Activated CD4-positive, alpha-beta T cell treated with anti-CD3 and anti-CD28 coated beads for 24 hours (primary cell): ENCODE measurements around the gene EMC8.
"Not testable (repeated sequence)": the region's sequence is repeated elsewhere in the genome, so short reads cannot be mapped to it uniquely, and the experiment has no call there.

ENCODE experiments used
- DNase-seq, 2 donors: peaks; one replicate each; pipeline ENCODE4 v3.0.0-alpha.2; 2020; ENCODE audit warnings: low read depth in 2 of 2

The EMC8 gene

DNA sequence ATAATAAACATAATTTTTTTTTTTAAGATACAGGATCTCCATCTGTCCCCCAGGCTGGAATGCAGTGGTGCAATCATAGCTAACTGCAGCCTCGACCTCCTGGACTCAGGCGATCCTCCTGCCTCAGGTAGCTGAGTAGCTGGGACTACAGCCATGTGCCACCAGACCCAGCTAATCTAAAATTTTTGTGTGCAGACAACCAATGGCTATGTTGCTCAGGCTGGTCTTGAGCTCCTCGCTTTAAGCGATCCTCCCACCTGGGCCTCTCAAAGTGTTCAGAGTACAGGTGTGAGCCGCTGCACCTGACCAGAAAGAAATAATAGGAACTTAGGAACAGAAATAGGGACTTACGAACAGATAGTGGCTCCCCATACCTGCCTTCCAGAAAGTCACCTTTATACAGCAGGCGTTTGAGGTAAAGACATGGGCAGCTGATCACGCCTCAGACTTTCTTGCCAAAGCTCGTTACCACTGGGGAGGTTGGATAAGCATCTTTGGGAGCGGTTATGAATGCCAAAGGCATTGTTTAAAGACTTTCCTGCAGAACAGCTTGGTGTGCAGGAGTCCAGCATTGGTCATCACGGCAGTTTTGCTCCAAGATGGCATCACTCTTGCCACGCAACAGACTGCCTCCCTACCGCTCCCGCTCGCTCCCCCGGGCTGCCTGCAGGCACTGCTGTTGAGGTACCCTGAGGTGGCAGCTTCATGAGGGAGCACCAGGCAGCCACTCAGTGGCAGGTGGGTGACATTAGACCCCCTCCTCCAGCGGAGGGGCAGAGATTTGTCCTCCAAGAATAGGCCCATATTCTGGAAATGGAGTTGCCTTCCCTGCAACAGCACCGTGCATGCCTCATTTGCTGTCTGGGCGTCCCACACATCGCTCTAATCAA lies 13.7 kb upstream of the EMC8 start:
- DNase-seq = no peak

- DNase-seq = no peak
These were observed 12.9 kb upstream of the EMC8 start for GRCh38 chr16:85812031-85812807.

DNA sequence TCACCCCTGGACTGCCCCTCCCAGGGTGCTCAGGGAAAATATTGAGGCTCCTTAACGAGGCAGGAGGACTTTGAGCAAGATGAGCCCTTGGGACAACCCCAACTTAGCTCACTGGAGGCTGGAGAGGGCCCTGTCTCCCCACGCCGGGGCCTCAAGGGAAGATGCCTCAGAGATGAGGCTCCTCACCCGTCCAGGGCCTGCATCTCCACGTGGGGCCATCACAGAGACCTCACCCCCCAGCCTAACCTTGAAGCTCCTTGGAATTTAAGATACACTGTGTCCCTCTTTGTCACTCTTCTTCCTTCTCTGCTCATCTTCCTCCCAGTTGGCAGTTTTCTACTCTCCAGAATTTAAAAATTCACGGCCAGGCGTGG lies 11.4 kb upstream of the EMC8 start:
- no peak for DNase-seq

DNA sequence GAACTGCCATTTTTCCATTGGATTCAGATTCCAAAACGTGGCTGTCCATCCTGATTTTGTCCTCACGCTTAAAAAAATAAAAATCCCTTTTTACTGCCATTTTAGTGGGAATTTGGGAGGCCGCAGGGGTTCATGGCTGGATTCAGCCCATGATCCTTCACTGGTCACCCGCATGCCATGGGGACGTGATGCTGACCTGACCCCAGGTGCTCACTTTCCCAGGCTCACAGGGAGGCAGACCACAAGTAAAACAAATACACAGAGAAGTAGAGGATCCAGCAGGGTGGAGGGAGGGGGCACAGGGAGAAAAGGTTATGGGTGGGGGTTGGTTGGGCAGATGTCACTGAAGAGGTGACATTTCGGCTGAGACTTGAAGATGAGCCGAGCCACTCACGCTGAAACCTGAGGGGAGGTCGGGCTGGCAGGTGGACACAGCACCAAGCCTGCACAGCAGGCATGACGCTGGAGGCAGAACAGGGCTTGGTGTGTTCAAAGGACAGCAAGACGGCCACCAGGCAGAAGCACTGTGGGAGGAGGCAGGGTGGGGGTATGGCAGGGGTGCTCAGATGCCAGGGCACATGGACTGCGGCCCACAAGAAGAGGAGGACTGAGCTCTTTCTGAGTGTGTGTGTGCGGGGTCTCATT lies 10.9 kb upstream of the EMC8 start:
- DNase-seq = no peak

GRCh38 chr16:85809645-85810044 lies 10.3 kb upstream of the EMC8 start:
- no peak for DNase-seq

DNA sequence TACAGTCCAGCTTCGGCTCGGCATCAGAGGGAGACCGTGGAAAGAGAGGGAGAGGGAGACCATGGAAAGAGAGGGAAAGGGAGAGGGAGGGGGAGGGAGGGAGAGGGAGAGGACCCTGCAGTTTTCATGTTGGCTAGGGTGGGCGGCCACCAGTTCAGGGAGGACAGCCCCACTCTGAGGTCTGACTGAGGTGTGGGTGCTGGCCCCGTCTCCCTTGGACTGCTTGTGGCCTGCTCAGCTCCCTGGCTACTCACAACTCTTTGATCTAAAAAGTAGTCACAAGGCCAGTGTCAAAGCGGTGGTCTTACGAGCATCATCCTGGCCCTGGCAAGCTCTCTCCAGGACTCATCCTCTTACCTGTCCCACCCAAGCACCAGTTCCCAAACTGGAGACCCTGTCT lies 9.6 kb upstream of the EMC8 start:
- no peak for DNase-seq

DNA sequence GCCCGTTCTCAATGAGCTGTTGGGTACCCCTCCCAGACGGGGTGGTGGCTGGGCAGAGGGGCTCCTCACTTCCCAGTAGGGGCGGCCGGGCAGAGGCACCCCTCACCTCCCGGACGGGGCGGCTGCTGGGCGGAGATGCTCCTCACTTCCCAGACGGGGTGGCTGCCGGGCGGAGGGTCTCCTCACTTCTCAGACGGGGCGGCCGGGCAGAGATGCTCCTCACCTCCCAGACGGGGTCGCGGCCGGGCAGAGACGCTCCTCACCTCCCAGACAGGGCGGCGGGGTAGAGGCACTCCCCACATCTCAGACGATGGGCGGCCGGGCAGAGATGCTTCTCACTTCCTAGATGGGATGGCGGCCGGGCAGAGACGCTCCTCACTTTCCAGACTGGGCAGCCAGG lies 8.8 kb upstream of the EMC8 start:
- not testable (repeated sequence) for DNase-seq

DNA sequence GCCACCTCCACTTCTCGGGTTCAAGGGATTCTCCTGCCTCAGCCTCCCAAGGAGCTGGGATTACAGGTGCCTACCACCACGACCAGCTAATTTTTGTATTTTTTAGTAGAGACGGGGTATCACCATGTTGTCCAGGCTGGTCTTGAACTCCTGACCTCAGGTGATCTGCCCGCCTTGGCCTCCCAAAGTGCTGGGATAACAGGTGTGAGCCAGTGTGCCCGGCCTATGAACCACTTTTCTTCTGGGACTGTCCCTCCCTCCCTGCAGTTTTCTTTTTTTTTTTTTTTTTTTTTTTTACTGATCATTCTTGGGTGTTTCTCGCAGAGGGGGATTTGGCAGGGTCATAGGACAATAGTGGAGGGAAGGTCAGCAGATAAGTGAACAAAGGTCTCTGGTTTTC lies 8.0 kb upstream of the EMC8 start:
- DNase-seq = not testable (repeated sequence)

GRCh38 chr16:85806539-85806938 lies 7.2 kb upstream of the EMC8 start:
- DNase-seq = no peak

- DNase-seq = no peak
These were observed 6.2 kb upstream of the EMC8 start for GRCh38 chr16:85805442-85806045.

DNA sequence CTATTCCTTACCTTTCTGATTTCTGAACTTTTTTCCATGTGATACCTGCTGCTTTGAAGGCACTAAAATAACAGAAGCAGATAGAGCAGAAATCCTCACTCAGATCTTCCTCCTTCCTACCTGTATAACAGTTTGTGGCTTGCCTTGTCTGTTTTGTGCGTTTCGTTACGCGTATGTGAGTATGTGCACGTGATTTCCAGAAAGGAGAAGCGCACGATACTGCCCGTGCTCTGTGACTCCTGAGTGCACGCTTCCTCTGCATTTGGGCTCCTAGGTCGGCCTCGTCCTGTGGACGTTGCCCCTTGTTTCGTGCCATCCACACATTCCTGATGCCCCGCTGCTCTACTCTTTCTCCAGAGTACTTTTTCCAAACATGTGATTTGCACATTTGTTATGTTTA lies 4.2 kb upstream of the EMC8 start:
- no peak for DNase-seq

- DNase-seq = no peak
These were observed 951 bp upstream of the EMC8 start for GRCh38 chr16:85800321-85800669.

- DNase-seq = peak in 1 of 2 donors; percentile 5
These were observed 345 bp downstream of the EMC8 start for GRCh38 chr16:85798901-85799496.

GRCh38 chr16:85798283-85798776 lies 1.0 kb downstream of the EMC8 start:
- DNase-seq = no peak

GRCh38 chr16:85796599-85796998 lies 2.7 kb downstream of the EMC8 start:
- no peak for DNase-seq

- no peak for DNase-seq
These were observed 3.2 kb downstream of the EMC8 start for GRCh38 chr16:85796152-85796551.

DNA sequence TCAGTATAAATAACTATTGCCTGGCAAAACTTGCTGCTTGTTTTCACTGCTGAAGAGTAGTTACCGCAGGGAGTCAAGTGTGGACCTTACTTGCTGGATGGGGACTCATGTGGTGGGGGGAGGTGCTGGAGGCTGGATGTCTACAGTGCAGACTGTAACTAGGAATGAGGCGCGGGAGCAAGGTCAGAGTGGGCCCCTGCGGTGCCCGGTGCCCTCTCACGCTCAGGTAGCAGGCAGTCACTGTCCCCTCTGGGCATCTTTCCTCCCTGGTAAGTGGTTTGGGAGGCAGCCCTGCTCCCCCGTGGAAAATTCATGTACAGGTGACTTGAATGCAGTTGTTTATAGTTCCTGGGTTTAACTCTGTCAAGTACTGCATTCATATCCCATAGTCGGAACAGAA lies 4.6 kb downstream of the EMC8 start:
- no peak for DNase-seq

GRCh38 chr16:85793662-85794298 lies 5.6 kb downstream of the EMC8 start:
- DNase-seq = no peak

GRCh38 chr16:85789773-85790172 lies 9.6 kb downstream of the EMC8 start:
- DNase-seq = no peak

DNA sequence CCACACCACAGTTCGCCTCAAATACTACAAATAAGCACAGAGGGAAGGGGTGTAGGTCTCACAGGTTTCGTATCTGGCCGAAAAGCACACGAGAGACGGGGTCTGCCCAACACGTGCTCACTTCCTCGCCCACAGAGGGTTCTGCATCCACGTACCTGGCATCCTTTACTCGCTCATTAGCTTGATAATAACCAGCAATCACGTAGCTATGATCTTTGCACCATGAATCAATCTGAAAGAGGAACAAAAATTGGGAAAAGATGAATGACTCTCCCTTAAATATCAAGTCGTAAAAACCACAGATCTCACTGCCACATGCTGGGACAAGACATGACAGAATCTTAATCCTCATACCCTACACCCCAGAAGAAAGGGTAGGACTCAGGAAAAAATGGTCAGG lies 10.5 kb downstream of the EMC8 start:
- no peak for DNase-seq

DNA sequence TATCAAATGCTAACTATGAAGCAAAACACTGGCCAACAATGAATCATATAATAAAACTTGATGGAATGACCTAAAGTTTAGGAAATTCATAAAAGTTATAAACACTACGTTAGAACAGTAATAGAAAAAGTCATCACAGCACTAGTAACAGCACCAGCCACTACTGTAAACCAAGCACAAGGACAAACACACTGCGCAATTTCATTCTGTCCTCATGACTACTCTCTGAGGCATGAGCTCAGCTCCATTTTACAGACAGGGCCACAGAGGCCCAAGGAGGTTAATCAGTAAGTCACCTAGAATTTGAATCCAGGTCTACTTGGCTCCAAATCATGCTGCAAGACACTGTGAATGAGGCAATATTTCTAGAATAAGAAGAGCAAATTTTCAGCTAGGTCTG lies 13.4 kb downstream of the EMC8 start:
- no peak for DNase-seq
